ENCODE data around the gene ANKH. TPM values are rescaled to one million over a fixed set of nuclear protein-coding genes. Genes with fewer than 3 reads are reported as not detected.

The ANKH gene
- total and polyA plus RNA-seq, 2 of the 13 experiments (the other 11 are each of a cell fraction or from before 2014, with no cell fraction given), result 25.0 to 36.0 TPM

DNA sequence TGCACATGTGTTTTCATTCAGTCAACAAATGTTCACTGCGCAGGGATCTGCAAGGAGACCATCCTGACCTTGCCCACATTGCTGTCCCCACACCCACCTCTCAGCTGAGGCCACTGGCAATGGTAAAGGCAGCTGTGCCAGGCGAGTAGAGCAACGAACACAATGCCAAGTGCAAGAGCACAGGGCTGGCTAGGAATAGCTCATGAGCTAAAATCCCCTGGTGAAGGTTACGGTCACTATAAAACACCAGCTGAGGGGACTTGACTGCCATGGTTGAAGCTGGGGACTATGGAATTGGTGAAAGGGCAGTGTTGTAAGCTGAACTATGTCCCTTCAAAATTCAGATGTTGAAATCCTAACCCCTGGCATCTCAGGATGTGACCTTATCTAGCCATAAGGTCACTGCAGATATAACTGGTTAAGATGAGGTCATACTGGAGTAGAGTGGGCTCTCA is 111.0 kb downstream of the ANKH start (continued):
- TF ChIP-seq ZNF816 (CRISPR knock-in tag; IDR thresholded peaks at IDR 0.05; ENCODE audit: borderline replicate concordance), result 0 out of 2 replicates have a peak, but pooled peaks have one; percentile 27
- TF ChIP-seq, protein P1, sequence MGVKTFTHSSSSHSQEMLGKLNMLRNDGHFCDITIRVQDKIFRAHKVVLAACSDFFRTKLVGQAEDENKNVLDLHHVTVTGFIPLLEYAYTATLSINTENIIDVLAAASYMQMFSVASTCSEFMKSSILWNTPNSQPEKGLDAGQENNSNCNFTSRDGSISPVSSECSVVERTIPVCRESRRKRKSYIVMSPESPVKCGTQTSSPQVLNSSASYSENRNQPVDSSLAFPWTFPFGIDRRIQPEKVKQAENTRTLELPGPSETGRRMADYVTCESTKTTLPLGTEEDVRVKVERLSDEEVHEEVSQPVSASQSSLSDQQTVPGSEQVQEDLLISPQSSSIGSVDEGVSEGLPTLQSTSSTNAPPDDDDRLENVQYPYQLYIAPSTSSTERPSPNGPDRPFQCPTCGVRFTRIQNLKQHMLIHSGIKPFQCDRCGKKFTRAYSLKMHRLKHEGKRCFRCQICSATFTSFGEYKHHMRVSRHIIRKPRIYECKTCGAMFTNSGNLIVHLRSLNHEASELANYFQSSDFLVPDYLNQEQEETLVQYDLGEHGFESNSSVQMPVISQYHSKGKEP (CRISPR knock-in tag; IDR thresholded peaks at IDR 0.05), result no peak
- TF ChIP-seq EZH2 (conservative IDR thresholded peaks at IDR 0.05; ENCODE audit: low read depth, low read length), result no peak
- no peak for TF ChIP-seq ZNF562 (CRISPR knock-in tag; IDR thresholded peaks at IDR 0.05; ENCODE audit: borderline replicate concordance)
- TF ChIP-seq ZNF564 (CRISPR knock-in tag; IDR thresholded peaks at IDR 0.05), result no peak
- TF ChIP-seq TBX2 (CRISPR knock-in tag; IDR thresholded peaks at IDR 0.05; ENCODE audit: borderline replicate concordance), result 0 out of 2 replicates have a peak, but pooled peaks have one; percentile 26
- no peak for TF ChIP-seq NR1H2 (CRISPR knock-in tag; IDR thresholded peaks at IDR 0.05; ENCODE audit: borderline replicate concordance, low read depth)
- TF ChIP-seq, protein P2, sequence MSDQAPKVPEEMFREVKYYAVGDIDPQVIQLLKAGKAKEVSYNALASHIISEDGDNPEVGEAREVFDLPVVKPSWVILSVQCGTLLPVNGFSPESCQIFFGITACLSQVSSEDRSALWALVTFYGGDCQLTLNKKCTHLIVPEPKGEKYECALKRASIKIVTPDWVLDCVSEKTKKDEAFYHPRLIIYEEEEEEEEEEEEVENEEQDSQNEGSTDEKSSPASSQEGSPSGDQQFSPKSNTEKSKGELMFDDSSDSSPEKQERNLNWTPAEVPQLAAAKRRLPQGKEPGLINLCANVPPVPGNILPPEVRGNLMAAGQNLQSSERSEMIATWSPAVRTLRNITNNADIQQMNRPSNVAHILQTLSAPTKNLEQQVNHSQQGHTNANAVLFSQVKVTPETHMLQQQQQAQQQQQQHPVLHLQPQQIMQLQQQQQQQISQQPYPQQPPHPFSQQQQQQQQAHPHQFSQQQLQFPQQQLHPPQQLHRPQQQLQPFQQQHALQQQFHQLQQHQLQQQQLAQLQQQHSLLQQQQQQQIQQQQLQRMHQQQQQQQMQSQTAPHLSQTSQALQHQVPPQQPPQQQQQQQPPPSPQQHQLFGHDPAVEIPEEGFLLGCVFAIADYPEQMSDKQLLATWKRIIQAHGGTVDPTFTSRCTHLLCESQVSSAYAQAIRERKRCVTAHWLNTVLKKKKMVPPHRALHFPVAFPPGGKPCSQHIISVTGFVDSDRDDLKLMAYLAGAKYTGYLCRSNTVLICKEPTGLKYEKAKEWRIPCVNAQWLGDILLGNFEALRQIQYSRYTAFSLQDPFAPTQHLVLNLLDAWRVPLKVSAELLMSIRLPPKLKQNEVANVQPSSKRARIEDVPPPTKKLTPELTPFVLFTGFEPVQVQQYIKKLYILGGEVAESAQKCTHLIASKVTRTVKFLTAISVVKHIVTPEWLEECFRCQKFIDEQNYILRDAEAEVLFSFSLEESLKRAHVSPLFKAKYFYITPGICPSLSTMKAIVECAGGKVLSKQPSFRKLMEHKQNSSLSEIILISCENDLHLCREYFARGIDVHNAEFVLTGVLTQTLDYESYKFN (CRISPR knock-in tag; conservative IDR thresholded peaks at IDR 0.05), result peak; percentile 73
- TF ChIP-seq, protein P3, sequence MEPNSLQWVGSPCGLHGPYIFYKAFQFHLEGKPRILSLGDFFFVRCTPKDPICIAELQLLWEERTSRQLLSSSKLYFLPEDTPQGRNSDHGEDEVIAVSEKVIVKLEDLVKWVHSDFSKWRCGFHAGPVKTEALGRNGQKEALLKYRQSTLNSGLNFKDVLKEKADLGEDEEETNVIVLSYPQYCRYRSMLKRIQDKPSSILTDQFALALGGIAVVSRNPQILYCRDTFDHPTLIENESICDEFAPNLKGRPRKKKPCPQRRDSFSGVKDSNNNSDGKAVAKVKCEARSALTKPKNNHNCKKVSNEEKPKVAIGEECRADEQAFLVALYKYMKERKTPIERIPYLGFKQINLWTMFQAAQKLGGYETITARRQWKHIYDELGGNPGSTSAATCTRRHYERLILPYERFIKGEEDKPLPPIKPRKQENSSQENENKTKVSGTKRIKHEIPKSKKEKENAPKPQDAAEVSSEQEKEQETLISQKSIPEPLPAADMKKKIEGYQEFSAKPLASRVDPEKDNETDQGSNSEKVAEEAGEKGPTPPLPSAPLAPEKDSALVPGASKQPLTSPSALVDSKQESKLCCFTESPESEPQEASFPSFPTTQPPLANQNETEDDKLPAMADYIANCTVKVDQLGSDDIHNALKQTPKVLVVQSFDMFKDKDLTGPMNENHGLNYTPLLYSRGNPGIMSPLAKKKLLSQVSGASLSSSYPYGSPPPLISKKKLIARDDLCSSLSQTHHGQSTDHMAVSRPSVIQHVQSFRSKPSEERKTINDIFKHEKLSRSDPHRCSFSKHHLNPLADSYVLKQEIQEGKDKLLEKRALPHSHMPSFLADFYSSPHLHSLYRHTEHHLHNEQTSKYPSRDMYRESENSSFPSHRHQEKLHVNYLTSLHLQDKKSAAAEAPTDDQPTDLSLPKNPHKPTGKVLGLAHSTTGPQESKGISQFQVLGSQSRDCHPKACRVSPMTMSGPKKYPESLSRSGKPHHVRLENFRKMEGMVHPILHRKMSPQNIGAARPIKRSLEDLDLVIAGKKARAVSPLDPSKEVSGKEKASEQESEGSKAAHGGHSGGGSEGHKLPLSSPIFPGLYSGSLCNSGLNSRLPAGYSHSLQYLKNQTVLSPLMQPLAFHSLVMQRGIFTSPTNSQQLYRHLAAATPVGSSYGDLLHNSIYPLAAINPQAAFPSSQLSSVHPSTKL (CRISPR knock-in tag; IDR thresholded peaks at IDR 0.05), result peak; percentile 80
- TF ChIP-seq KLF11 (CRISPR knock-in tag; IDR thresholded peaks at IDR 0.05), result no peak
- TF ChIP-seq ZNF546 (CRISPR knock-in tag; conservative IDR thresholded peaks at IDR 0.05), result no peak
- no peak for TF ChIP-seq NBN (conservative IDR thresholded peaks at IDR 0.05)
- TF ChIP-seq ZNF337 (CRISPR knock-in tag; IDR thresholded peaks at IDR 0.05; ENCODE audit: borderline replicate concordance, low read depth), result no peak
- TF ChIP-seq SMAD3 (CRISPR knock-in tag; IDR thresholded peaks at IDR 0.05), result peak; percentile 63; the same call in 1 of the 2 replicates
- no peak for TF ChIP-seq MEIS2 (CRISPR knock-in tag; IDR thresholded peaks at IDR 0.05)
- TF ChIP-seq ZNF264 (CRISPR knock-in tag; IDR thresholded peaks at IDR 0.05), result no peak
- TF ChIP-seq ZMYM3 (CRISPR knock-in tag; IDR thresholded peaks at IDR 0.05), result 0 out of 2 replicates have a peak, but pooled peaks have one; percentile 23
- TF ChIP-seq, protein P4, sequence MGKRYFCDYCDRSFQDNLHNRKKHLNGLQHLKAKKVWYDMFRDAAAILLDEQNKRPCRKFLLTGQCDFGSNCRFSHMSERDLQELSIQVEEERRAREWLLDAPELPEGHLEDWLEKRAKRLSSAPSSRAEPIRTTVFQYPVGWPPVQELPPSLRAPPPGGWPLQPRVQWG (CRISPR knock-in tag; IDR thresholded peaks at IDR 0.05; ENCODE audit: borderline replicate concordance, low read depth), result no peak
- no peak for TF ChIP-seq PCBP2 (optimal IDR thresholded peaks at IDR 0.05; ENCODE audit: low read depth, low read length, poor library complexity, severe bottlenecking)
- no peak for TF ChIP-seq KLF6 (CRISPR knock-in tag; IDR thresholded peaks at IDR 0.05)
- no peak for TF ChIP-seq PAF1 (CRISPR knock-in tag; IDR thresholded peaks at IDR 0.05)
- TF ChIP-seq FOSL1 (CRISPR knock-in tag; IDR thresholded peaks at IDR 0.05; ENCODE audit: borderline replicate concordance), result no peak
- TF ChIP-seq JARID2 (CRISPR knock-in tag; IDR thresholded peaks at IDR 0.05; ENCODE audit: insufficient replicate concordance), result no peak
